HepG2 (cell line): ENCODE data around the gene CYBC1. TPM values are rescaled to one million over a fixed set of nuclear protein-coding genes. Genes with fewer than 3 reads are reported as not detected.

Source experiments
- ATAC-seq: fragments of 200-7000 bp; cut with Tn5 transposase; 3 replicates; pipeline ENCODE4 v1.9.1; 2020; ENCODE audit warnings: mild to moderate bottlenecking, moderate library complexity
- BruUV-seq: library from RNA; stranded (reverse); fragments of 400-500 nt; replicated peaks from 2 replicates; lab custom pipeline; 2021; lab: Mats Ljungman, UMichigan
- CTCF ChIA-PET: fragments of 300-600 bp; formaldehyde crosslinking; extraction: SDS; loops from one replicate; lab custom pipeline; 2021; ENCODE audit warnings: low total read pairs, inconsistent platforms, low intra/inter-chr PET ratio; lab: Yijun Ruan, JAX
- POLR2A ChIA-PET: fragments of 350-600 bp; sonication (Branson Sonifier 250); formaldehyde crosslinking; loops from one replicate; lab custom pipeline; 2020; ENCODE audit warnings: antibody characterized with exemption, inconsistent platforms; lab: Yijun Ruan, JAX
- DNase-seq: peaks from one replicate; pipeline ENCODE4 v3.0.0-alpha.2; 2015; ENCODE audit warnings: low spot score
- FAIRE-seq: peaks from 3 replicates; lab custom pipeline; 2011; peaks lifted over from hg19 to GRCh38; lab: Jason Lieb, UNC
- H2AFZ ChIP-seq: one replicate; pipeline ENCODE4 v1.6.1; 2011; ENCODE audit warnings: low read length, inconsistent platforms
- H3K27ac ChIP-seq: fragments of 300-600 bp; 3 replicates; pipeline ENCODE4 v1.8.0; 2011; ENCODE audit warnings: mixed run types, mild to moderate bottlenecking, mixed read lengths, low read length, inconsistent platforms; ENCODE audit not compliant: insufficient read depth; ENCODE audit errors: extremely low read length
- H3K27me3 ChIP-seq, 2 experiments: fragments of 200-600 bp in 1 of 2; 2 replicates in 1 of 2; 3 replicates in 1 of 2; pipeline versions ENCODE4 v1.6.0 to v1.8.0; 2011; ENCODE audit warnings: low read length in 2 of 2, mild to moderate bottlenecking in 2 of 2, moderate library complexity in 2 of 2, inconsistent platforms in 1 of 2; ENCODE audit not compliant: insufficient read depth in 2 of 2, control insufficient read depth in 1 of 2
- H3K36me3 ChIP-seq, 2 experiments: fragments of 200-600 bp in 1 of 2; replicated peaks in 1 of 2; 2 replicates in 1 of 2; 3 replicates in 1 of 2; pipeline versions ENCODE4 v1.5.1 to v1.8.0; 2011; ENCODE audit warnings: low read length in 2 of 2, inconsistent platforms in 1 of 2; ENCODE audit not compliant: insufficient read depth in 2 of 2, control insufficient read depth in 1 of 2
- H3K4me1 ChIP-seq: 2 replicates; pipeline ENCODE4 v1.5.1; 2012; ENCODE audit warnings: low read length, inconsistent platforms; ENCODE audit not compliant: insufficient read depth
- H3K4me2 ChIP-seq: 2 replicates; pipeline ENCODE4 v1.6.0; 2011; ENCODE audit warnings: low read depth, low read length, inconsistent platforms
- H3K4me3 ChIP-seq, 3 experiments: fragments of 200-600 bp in 1 of 3; sonication (generic), shearing (Covaris generic) in 1 of 3; replicated peaks in 1 of 3; 2 replicates each; pipeline ENCODE4 v1.5.1; 2011 to 2016; ENCODE audit warnings: low read length in 3 of 3, inconsistent platforms in 2 of 3, low read depth in 2 of 3, mild to moderate bottlenecking in 2 of 3, control low read depth in 1 of 3, mixed read lengths in 1 of 3; ENCODE audit not compliant: insufficient read depth in 1 of 3
- H3K79me2 ChIP-seq: one replicate; pipeline ENCODE4 v1.6.1; 2011; ENCODE audit warnings: low read length, inconsistent platforms; ENCODE audit not compliant: insufficient read depth
- H3K9ac ChIP-seq: 2 replicates; pipeline ENCODE4 v1.6.0; 2011; ENCODE audit warnings: mild to moderate bottlenecking, low read depth, low read length, inconsistent platforms; ENCODE audit not compliant: insufficient read depth
- H3K9me3 ChIP-seq: 2 replicates; pipeline ENCODE4 v1.5.1; 2012; ENCODE audit warnings: mild to moderate bottlenecking, low read length
- H4K20me1 ChIP-seq: 2 replicates; pipeline ENCODE4 v1.6.0; 2011; ENCODE audit warnings: inconsistent platforms, mild to moderate bottlenecking, low read length, moderate library complexity; ENCODE audit not compliant: insufficient read depth
- AGO2 ChIP-seq: fragments of 200-400 bp; formaldehyde crosslinking; optimal IDR thresholded peaks from 2 replicates; pipeline ENCODE3; 2017; ENCODE audit warnings: mild to moderate bottlenecking, low read depth, low read length, moderate library complexity
- NR3C1 ChIP-seq: sonication (generic); formaldehyde crosslinking; IDR thresholded peaks from 2 replicates; pipeline ENCODE4 v1.4.0; 2020; ENCODE audit warnings: missing genetic modification reagents
- ZNF329 ChIP-seq: sonication (generic); formaldehyde crosslinking; IDR thresholded peaks from 2 replicates; pipeline ENCODE4 v1.9.0; 2021; ENCODE audit warnings: low read depth, mild to moderate bottlenecking, missing genetic modification reagents
- ZNF343 ChIP-seq: sonication (generic); formaldehyde crosslinking; IDR thresholded peaks from 2 replicates; pipeline ENCODE4 v1.4.0; 2020; ENCODE audit warnings: mild to moderate bottlenecking, missing genetic modification reagents
- ZNF382 ChIP-seq: sonication (generic); formaldehyde crosslinking; IDR thresholded peaks from 2 replicates; pipeline ENCODE4 v1.5.0; 2020; ENCODE audit warnings: missing genetic modification reagents, mild to moderate bottlenecking, borderline replicate concordance
- ZNF569 ChIP-seq: sonication (generic); formaldehyde crosslinking; IDR thresholded peaks from 2 replicates; pipeline ENCODE4 v1.5.0; 2020; ENCODE audit warnings: mild to moderate bottlenecking, missing genetic modification reagents, moderate library complexity, borderline replicate concordance
- ZNF720 ChIP-seq: sonication (generic); formaldehyde crosslinking; IDR thresholded peaks from 2 replicates; pipeline ENCODE4 v1.4.0; 2020; ENCODE audit warnings: missing genetic modification reagents
- ZSCAN12 ChIP-seq: sonication (generic); formaldehyde crosslinking; IDR thresholded peaks from 2 replicates; pipeline ENCODE4 v1.9.0; 2021; ENCODE audit warnings: mild to moderate bottlenecking, missing genetic modification reagents
- WGBS: methylation state at CpG from one replicate; pipeline ENCODE4 v1.1.6; 2017; ENCODE audit warnings: low lambda C conversion rate; 5-methylcytosine and 5-hydroxymethylcytosine counted together
- in situ Hi-C: cut with HindIII; loops from 2 replicates; pipeline ENCODE4 v1.10.0; 2017; ENCODE audit warnings: low pct_unique_long_range_greater_than_20kb; ENCODE audit not compliant: extremely low pct_ligation_motif_present
- intact Hi-C: fragments of 100-400 bp; cut with micrococcal nuclease; formaldehyde crosslinking; loops from one replicate; pipeline ENCODE4 v1.10.0; 2022; ENCODE audit not compliant: unreplicated experiment
- polyA plus RNA-seq, 8 experiments: library from polyadenylated mRNA; depleted of rRNA in 3 of 8; stranded (reverse) in 7 of 8; unstranded in 1 of 8; fragments of >200 nt; fragmentation: Illumina TruSeq in 4 of 8; extraction: Trizol in 4 of 8; gene quantifications; 2 replicates each; pipeline versions ENCODE4 v1.2.1 to v1.2.3, GENCODE V29; 2011 to 2016; ENCODE audit warnings: low read depth in 4 of 8, missing spikeins in 1 of 8, mixed read lengths in 1 of 8; ENCODE audit not compliant: insufficient read depth in 1 of 8
- total RNA-seq, 5 experiments: library from RNA; depleted of rRNA; stranded (reverse); fragments of >200 nt; fragmentation: Illumina TruSeq; extraction: Trizol; gene quantifications; 2 replicates each; pipeline ENCODE4 v1.2.3, GENCODE V29; 2016; ENCODE audit warnings: low read depth in 1 of 5
- TF ChIP-seq, protein P1 (sequence below): sonication (generic); formaldehyde crosslinking; IDR thresholded peaks from 2 replicates; pipeline ENCODE4 v1.8.0; 2022; ENCODE audit warnings: mild to moderate bottlenecking, missing genetic modification reagents, borderline replicate concordance

Gene CYBC1
- total and polyA plus RNA-seq, 2 of the 13 experiments (the other 11 are each of a cell fraction or from before 2014, with no cell fraction given) = 43.4 to 44.1 TPM

DNA sequence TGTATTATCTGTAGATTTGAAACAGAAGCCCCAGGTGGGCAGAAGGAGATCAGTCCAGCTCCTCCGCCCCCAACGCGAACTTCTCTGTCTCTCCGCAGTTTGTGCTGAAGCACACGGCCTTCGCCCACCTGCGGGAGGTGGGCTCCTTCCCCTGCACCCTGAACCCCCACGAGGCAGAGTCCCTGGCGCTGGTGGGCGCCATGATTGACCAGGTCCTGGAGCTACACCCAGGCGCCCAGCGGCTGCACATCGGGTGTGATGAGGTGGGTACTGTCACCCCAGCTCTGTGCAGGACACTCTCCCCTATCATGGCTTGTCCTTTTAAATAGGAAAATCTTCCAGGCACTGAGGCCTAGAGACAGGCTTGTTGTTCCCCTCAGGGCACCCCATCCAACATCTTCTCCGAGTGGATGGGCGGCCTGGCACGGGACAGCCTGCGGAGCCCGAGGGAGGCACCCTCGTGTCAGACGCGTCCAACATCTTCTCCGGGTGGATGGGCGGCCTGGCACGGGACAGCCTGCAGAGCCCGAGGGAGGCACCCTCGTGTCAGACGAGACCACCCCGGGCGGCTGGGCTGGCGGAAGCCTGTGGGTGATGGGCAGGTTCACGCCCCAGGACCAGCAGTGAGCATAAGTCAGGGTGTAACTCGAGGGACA is 16.9 kb downstream of the CYBC1 start:
- H3K27ac ChIP-seq = no peak overlapping the region
- no peak overlapping the region for H3K9ac ChIP-seq
- CTCF ChIA-PET = no interaction called here
- no peaks in the 10 kb centered on the region for H4K20me1 ChIP-seq
- TF ChIP-seq NR3C1 (no peak), AGO2 (peak; percentile 44)
- TF ChIP-seq, all 625 proteins: peak for 1
- no peaks in the 10 kb centered on the region for H3K27me3 ChIP-seq
- ATAC-seq (no peak), FAIRE-seq (no peak), DNase-seq (no peak)
- H3K9me3 ChIP-seq = no peaks in the 10 kb centered on the region
- POLR2A ChIA-PET = no interaction called here
- H2AFZ ChIP-seq = no peak overlapping the region
- in situ Hi-C loops (no loop called here), intact Hi-C loops (no loop called here)
- BruUV-seq = no TSS peak
- H3K4me3 ChIP-seq = no peak overlapping the region
- H3K4me2 ChIP-seq = no peak overlapping the region
- no peaks in the 10 kb centered on the region for H3K4me1 ChIP-seq
- 92% methylated on average over 22 of the region's 32 CpGs for WGBS
- peaks cover 10 to 12% of the 10 kb centered on the region in 2 experiments; a peak in 4 of 5 replicates for H3K36me3 ChIP-seq
- no peaks in the 10 kb centered on the region for H3K79me2 ChIP-seq

DNA sequence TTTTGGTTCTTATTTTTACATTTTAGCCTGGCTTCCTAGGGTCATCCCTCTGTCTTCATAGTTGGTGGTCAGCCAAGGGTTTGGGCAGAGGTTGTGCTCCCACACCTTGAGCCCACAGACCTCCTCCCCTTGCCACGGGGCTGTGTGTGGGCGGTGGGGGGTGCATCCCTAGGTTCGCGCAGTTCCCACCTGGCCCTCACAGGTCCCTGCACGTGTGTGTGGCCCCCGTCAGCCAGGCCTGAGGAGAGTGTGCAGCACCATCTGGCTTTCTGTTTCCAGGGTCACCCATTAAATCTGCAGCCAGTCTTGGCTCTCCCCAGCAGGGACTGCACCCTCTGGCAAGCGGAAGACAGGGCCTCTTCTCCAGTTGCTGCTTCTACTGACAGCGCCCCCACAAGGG is 18.5 kb downstream of the CYBC1 start:
- Histone ChIP-seq H3K79me2 (no peaks in the 10 kb centered on the region), H3K9me3 (no peaks in the 10 kb centered on the region), H3K27me3 (no peaks in the 10 kb centered on the region), H3K36me3 (peaks cover 7 to 12% of the 10 kb centered on the region in 2 experiments; a peak in 4 of 5 replicates), H3K4me1 (no peaks in the 10 kb centered on the region), H3K4me2 (no peak overlapping the region), H3K9ac (no peak overlapping the region), H4K20me1 (no peaks in the 10 kb centered on the region), H2AFZ (no peak overlapping the region)
- DNase-seq (no peak), FAIRE-seq (no peak), ATAC-seq (no peak)
- no TSS peak for BruUV-seq
- CTCF ChIA-PET = no interaction called here
- POLR2A ChIA-PET = no interaction called here
- WGBS = 95% methylated on average over 6 of the region's 8 CpGs
- intact Hi-C loops = no loop called here
- no peak for TF ChIP-seq ZSCAN12 (CRISPR knock-in tag)
- TF ChIP-seq ZNF329 (CRISPR knock-in tag) = no peak
- no peak for TF ChIP-seq ZNF720 (CRISPR knock-in tag)
- no peak for TF ChIP-seq ZNF382 (CRISPR knock-in tag)
- TF ChIP-seq, protein P1, sequence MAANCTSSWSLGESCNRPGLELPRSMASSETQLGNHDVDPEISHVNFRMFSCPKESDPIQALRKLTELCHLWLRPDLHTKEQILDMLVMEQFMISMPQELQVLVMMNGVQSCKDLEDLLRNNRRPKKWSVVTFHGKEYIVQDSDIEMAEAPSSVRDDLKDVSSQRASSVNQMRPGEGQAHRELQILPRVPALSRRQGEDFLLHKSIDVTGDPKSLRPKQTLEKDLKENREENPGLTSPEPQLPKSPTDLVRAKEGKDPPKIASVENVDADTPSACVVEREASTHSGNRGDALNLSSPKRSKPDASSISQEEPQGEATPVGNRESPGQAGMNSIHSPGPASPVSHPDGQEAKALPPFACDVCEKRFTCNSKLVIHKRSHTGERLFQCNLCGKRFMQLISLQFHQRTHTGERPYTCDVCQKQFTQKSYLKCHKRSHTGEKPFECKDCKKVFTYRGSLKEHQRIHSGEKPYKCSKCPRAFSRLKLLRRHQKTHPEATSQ (CRISPR knock-in tag) = no peak
- TF ChIP-seq ZNF569 (CRISPR knock-in tag) = no peak
- TF ChIP-seq ZNF343 (CRISPR knock-in tag) = no peak
- TF ChIP-seq, all 625 proteins: peak for 0
- Histone ChIP-seq H3K27ac (no peak overlapping the region), H3K4me3 (no peak overlapping the region)
- in situ Hi-C loops = no loop called here
